GM12875 (cell line): ENCODE data around the gene WT1.
A peak's percentile ranks its signal among the peaks of the same experiment; 100 is the strongest.
"Not testable (repeated sequence)": the region's sequence is repeated elsewhere in the genome, so short reads cannot be mapped to it uniquely, and the experiment has no call there.

Source experiments
- H3K4me3 ChIP-seq: one replicate; pipeline ENCODE4 v1.5.1; 2011; ENCODE audit warnings: low read depth, low read length, control low read depth
- CTCF ChIP-seq: IDR thresholded peaks from 2 replicates; pipeline ENCODE4 v1.5.1; 2011; ENCODE audit warnings: low read depth, mild to moderate bottlenecking, control low read depth, inconsistent platforms, low read length, moderate library complexity, borderline replicate concordance; ENCODE audit not compliant: insufficient read depth

Gene WT1

GRCh38 chr11:32375826-32376225, 59.5 kb downstream of the WT1 start:
- no peak for TF ChIP-seq CTCF
- H3K4me3 ChIP-seq: no peak overlapping the region

DNA sequence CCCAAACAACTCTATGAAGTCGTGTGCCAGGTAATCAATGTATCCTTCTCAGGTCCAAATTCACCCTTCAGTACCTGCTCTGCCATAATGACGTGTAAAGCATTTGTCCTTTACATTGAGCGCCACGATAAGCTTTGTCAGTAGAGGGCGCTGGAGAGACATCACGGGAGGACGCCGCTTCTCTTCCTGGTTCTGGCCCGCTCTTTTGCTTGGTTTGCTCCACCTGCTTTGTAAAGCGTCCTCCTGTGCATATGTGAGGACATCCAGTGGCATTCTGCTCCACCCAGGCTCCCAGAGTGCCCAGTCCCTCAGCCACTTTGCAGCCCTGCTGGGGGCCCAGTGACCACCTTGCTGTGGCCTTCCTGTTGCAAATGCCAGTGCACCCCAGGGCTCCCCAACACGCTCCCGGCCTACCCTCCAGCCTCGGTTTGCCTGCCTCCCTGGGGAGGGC, 61.1 kb downstream of the WT1 start:
- H3K4me3 ChIP-seq: no peak overlapping the region
- peak; percentile 74 for TF ChIP-seq CTCF

DNA sequence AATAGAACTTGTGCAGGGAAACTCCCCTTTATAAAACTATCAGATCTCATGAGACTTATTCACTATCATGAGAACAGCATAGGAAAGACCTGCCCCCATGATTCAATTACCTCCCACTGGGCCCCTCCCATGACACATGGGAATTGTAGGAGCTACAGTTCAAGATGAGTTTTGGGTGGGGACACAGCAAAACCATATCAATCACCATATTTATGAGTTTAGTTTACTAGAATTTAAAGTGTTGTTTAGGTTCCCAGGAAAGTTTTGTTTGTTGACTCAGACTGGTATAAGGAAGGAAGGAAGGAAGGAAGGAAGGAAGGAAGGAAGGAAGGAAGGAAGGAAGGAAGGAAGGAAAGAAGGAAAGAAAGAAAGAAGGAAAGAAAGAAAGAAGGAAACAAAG, 65.4 kb downstream of the WT1 start:
- not testable (repeated sequence) for H3K4me3 ChIP-seq

DNA sequence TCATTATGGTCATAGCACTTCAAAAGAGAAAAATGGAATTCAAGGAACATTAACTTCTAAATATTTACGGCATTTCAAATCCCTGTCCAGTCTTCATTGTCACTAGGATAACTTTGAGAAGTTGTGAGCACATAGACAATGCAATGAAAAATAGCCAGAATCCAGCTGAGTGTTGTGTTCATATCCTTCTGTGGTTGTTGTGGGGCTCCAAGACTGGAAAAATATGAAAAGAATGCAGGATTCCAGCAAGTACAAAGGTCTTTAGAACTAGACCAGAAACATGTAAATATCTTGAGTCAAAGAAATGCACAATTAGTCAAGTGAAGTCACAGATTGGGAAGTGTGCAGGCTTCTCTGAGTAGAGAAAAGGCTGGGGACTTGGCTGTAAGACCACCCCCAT, 68.7 kb downstream of the WT1 start:
- H3K4me3 ChIP-seq: no peak overlapping the region
- no peak for TF ChIP-seq CTCF

DNA sequence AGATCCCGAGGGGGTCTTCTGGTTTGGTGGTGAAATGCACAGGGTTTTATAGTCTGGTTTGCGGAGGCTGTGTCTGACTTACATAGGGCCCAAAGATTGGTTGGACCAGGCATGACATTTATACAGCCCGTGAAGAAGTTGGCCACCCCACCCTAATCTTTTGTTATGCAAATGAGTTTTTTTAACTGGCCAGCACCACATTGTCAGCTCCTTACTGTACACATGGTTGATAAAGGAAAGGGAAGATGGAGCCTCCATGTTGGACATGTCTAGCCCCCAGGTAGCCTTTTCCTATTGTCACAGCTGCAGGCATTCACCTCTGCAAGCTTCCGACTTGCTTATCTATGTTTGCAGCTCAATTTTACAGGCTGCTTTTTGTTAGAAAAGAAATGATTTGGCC, 70.1 kb downstream of the WT1 start:
- H3K4me3 ChIP-seq: no peak overlapping the region
- no peak for TF ChIP-seq CTCF

GRCh38 chr11:32358729-32359128, 76.6 kb downstream of the WT1 start:
- TF ChIP-seq CTCF: no peak
- no peak overlapping the region for H3K4me3 ChIP-seq

DNA sequence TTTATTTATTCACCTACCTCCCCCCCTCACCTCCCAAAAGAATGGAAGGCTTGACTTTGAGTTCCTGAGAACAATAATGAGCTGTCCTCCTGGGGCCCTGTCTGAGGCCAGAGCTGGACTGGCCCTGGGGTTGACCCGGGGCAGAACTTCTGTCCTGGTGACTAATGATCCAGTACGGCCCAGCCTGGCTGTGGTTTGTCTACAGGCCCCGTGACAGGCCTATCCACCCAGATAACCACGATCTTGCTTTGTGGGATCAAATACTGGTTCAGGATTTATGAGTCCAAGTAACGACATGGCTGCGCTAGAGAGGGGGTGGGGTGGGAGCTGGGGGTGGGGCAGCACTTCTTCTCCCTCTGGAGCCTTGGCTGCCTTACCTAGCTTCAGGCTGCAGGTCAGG, 81.5 kb downstream of the WT1 start:
- no peak for TF ChIP-seq CTCF
- H3K4me3 ChIP-seq: no peak overlapping the region

GRCh38 chr11:32348502-32348901, 86.8 kb downstream of the WT1 start:
- no peak for TF ChIP-seq CTCF
- H3K4me3 ChIP-seq: no peak overlapping the region
